ENCODE data around the gene TM2D1.
"Not testable (repeated sequence)": the region's sequence is repeated elsewhere in the genome, so short reads cannot be mapped to it uniquely, and the experiment has no call there.

The TM2D1 gene

GRCh38 chr1:61711969-61712368 is 13.0 kb downstream of the TM2D1 start:
- no peak for DNase-seq

DNA sequence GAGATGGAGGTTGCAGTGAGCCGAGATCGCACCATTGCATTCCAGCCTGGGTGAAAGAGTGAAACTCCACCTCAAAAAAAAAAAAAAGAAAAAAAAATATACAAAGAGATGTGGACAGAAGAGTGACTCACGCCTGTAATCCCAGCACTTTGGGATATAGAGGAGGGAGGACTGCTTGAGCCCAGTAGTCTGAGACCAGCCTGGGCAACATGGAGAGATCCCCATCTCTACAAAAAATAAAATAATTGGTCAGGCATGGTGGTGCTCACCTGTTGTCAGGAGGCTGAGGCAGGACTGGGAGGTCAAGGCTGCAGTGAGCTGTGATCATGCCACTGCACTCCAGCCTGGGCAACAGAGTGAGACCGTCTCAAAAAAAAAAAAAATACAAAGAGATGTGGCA is 13.7 kb downstream of the TM2D1 start:
- not testable (repeated sequence) for DNase-seq

GRCh38 chr1:61709908-61710289 is 15.0 kb downstream of the TM2D1 start:
- DNase-seq, result no peak

- DNase-seq, result no peak
Measured at GRCh38 chr1:61708953-61709907, 15.7 kb downstream of the TM2D1 start.

DNA sequence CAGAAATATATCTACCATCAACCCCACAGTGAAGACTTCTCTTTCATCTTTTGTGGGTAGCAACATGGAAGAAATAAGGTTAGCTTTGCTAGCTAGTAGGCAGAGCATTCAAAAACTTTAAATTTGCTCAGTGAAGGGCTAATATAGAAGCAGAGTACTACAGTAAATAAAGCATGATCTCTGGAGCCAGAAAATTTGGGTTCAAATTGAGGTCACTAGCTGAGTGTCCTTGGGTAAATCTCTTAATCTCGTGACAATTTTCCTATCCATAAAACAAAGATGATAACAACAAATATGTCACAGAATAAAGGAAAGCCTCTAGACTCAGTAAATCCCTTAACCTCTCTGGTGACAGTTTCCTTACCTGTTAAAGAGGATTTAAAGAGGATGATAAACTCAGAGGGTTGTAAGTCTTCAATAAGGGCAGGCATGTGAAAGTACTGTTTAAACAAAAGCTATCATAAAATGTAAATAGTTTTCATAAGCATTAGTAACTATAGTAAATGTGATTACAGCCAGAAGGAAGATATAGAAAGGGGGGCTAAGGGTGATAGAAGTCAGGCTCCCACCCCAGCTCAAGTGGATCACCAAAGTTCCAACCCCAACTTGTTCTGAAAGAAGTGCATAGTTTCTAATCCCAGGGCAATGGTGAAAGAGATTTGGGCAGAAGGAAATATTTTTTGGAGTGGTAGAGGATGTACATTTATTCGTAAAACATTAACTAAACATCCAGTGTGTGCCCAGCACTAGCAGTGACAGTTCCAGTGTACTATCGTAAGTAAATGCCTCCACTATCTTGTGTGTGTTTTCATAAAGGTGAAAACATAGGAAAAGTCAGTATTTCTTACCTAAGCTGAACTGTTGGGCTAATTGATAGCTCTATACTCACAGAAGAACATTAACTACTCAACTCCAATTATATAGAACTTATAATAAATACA is 24.8 kb downstream of the TM2D1 start:
- no peak for DNase-seq

DNA sequence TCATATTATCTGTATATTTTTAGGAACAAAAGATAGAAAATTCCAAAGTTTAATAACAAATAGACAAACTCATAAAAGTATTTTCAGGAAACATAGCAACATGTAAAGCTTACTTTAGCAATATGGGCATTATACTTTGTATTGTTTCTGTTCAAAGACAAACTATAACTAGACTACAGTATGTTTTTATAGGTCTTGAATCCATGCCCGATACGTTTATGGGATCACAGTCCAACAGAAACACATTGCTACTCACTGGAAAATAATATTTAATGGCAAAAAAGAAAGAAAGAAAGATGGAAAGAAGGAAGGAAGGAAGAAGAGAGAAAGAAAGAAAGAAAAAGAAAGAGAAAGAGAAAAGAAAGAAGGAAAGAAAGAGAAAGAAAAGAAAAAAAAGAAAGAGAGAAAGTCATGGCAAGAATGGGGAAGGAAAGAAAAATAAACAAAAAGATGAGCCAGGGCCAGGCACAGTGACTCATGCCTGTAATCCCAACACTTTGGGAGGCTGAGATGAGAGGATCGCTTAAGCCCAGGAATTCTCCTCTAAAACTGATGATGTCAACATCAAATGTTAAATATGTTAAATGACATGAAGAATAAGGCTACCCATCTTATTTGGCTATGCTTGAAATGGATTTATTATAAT is 32.7 kb downstream of the TM2D1 start:
- no peak for DNase-seq

GRCh38 chr1:61687901-61688300 is 37.0 kb downstream of the TM2D1 start:
- no peak for DNase-seq

GRCh38 chr1:61682891-61683290 is 42.0 kb downstream of the TM2D1 start:
- DNase-seq, result no peak

GRCh38 chr1:61680500-61680899 is 44.4 kb downstream of the TM2D1 start:
- no peak for DNase-seq

DNA sequence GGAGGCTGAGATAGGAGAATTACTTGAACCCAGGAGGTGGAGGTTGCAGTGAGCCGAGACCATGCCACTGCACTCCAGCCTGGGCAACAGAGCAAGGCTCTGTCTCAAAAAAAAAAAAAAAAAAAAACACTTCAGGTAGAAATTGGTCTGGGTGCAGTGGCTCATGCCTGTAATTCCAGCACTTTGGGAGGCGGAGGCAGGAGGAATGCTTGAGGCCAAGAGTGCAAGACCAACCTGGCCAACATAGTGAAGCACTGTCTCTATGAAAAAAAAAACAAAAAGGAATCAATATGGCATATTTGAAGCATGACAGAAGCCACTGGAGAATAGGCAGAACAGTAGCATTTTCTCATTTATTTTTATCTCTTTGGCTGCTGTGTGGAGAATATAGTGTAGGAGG is 48.1 kb downstream of the TM2D1 start:
- not testable (repeated sequence) for DNase-seq

DNA sequence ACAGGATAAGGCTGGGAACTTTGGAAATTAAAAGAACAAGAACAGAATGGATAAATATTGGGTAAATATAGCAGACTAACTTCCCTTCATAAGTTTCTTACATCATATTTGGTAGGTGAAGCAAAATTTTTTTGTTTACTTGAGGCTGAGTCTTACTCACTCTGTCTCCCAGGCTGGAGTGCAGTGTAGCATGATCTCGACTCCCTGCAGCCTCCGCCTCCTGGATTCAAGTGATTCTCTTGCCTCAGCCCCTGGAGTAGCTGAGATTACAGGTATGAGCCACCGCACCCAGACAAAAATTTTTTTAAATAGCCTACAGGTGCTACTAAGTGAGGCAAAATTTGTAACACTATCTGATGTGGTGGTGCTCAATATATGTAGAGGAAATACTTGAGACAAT is 50.7 kb downstream of the TM2D1 start:
- no peak for DNase-seq

DNA sequence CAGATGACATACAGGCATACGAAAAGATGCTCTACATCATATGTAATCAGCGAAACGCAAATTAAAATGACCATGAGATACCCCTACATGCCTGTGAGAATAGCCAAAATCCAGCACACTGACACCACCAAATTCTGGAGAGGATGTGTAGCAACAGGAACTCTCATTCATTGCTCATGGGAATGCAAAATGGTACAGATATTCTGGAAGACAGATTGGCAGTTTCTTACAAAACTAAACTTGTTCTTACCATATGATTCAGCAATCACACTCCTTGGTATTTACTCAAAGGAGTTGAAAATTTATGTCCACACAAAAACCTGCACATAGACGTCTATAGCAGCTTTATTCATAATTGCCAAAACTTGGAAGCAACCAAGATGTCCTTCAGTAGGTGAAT is 52.6 kb downstream of the TM2D1 start:
- DNase-seq, result no peak

GRCh38 chr1:61670445-61670844 is 54.5 kb downstream of the TM2D1 start:
- no peak for DNase-seq

DNA sequence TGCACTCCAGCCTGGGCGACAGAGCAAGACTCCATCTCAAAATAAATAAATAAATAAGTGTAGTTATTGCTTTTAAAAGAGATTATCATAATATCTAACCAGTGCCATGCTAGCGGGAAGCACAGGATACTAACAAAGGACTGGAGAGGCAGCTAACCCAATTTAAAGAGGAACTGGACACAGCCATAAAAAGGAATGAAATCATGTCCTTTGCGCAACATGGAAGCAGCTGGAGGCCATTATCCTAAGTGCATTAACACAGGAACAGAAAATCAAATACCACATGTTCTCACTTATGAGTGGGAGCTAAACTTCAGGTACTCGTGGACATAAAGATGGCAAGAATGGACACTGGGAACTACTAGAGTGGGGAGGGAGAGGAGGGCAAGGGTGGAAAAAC is 54.9 kb downstream of the TM2D1 start:
- no peak for DNase-seq

- no peak for DNase-seq
Measured at GRCh38 chr1:61659061-61659460, 65.9 kb downstream of the TM2D1 start.

- DNase-seq, result no peak
Measured at GRCh38 chr1:61655453-61655852, 69.5 kb downstream of the TM2D1 start.

GRCh38 chr1:61654067-61654466 is 70.9 kb downstream of the TM2D1 start:
- no peak for DNase-seq

DNA sequence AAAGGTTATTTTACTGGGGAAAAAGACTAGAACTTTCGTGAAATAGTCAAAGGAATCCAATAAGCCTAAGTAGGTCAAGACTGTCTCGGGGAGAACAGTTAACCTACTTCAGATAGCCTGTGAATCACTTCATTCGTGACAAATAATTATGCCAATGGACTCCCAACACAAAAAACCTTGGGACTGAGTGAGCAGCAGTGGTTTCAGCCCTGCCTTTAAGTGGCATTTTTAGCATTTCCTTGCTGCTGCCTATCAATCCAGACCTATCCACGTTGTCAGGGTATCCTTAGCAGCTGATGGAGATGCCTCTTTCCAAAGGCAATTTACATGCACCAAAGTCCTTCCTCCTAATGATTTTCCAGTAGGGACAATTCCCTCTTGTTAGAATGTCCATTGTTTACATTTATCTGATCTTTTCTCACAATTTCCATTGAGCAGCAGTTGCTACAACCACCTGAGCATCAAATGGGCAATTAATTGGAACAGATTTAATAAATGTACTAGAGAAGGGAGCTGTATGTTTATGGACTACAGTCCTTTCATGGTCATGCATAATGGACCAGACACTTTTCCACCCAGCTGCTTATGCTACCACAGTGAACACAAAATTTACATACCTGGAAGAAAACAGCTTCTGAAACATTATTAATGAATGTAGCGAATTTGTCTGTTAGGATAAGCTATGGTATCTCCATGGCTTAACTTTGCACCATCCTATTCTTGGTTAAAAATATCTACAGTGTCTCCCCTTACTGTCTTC is 75.8 kb downstream of the TM2D1 start:
- DNase-seq, result no peak

DNA sequence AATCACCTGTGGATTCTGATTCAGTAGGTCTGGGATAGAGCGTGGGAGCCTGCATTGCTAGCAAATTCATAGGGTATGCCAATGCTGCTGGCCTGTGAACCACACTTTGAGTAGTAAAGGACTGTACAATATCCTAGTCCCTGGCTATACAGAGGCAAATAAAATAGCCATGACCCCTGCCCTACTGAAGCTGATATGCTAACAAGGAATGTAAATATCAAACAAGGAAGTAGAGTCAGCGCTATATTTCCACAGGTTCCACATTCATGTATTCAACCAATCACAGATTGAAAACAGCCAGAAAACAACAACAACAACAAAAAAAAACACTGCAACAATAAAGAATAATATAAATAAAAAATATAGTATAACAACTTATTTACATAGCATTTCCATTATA is 77.8 kb downstream of the TM2D1 start:
- DNase-seq, result no peak

DNA sequence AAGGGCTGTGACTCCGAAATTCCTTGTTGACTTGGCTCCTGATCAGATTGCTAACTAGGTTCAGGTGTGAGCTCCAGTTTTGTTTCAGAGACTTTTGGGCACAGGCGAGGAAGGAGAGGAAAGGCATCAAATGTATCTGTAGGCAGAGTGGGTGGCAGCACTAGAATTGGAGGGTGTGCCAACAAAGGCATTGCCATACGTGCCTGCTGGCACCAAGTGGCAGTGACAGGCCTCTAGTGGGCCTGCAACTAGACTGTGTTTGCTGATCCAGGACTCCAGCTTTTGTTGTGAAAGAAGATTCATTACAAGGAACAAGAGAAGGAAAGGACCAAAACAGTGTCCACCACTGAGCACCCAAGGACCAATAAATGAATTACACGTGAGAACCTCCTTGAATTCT is 79.5 kb downstream of the TM2D1 start:
- DNase-seq, result no peak

- no peak for DNase-seq
Measured at GRCh38 chr1:61644303-61644702, 80.6 kb downstream of the TM2D1 start.

GRCh38 chr1:61642475-61643232 is 82.3 kb downstream of the TM2D1 start:
- DNase-seq, result no peak
